ELF-1 (cell line): ENCODE data around the gene DEXI.
A peak's percentile ranks its signal among the peaks of the same experiment; 100 is the strongest.
"Not testable (repeated sequence)": the region's sequence is repeated elsewhere in the genome, so short reads cannot be mapped to it uniquely, and the experiment has no call there.

ENCODE experiments used
- DNase-seq: peaks from one replicate; pipeline ENCODE4 v3.0.0-alpha.2; 2016; ENCODE audit warnings: low read depth, low spot score

The DEXI gene

DNA sequence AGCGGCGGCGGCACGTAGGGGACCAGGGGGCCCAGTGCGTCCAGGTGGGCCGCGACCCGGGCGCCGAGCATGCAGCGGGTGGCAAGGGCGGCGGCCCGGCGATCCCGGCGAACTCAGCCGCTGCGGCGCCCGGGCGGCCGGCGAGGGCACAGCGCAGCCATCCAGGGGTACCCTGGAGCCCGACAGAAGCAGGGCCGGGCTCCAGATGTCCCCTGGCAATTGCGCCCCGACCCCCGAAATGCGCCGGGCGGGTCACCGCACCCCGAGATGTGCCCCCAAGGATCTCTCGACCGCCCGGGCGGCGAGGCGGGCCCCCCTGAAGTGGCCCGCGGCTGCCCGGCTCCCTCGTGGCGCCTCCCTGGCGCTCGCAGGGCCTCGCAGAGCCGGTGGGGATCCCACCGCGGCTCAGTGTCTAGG is 325 bp downstream of the DEXI start:
- DNase-seq = not testable (repeated sequence)

DNA sequence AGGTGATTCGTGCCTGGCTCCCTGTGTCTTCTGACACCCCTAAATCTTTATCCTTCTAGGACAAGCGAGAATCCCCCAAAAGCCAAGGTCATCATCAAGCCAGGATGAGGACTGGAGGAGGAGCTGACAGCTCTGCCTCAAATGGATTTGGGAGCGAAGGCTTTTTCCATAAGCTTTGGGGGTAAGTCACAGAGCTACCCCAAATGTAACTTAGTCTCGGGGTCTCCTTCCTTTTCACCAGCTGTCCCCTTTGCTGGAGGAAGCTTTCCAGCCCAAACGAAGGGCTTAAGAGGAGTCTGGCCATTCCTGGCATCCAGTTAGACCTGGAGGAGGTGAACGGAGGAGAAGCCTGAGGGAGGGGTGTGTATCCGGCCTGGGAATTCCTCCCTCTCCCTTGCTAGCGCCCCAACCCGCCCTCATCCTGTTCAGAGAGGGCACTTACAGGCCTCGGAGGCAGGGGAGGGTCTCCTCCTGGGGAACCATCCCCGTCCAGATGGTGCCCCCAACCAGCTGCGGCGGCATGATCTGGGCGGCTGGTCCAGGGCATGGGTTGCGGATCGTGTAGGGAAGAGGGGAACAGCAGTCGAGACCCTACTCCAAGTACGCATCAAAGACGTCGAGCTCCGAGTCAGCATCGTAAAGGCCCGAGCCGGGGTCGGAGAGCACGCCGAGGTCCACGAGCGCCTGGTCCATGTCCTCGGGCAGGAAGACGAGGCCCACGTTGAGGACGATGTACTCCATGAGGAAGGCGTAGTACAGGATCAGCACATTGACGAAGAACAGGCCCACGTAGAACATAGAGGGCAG is 938 bp downstream of the DEXI start:
- DNase-seq = peak; percentile 60

DNA sequence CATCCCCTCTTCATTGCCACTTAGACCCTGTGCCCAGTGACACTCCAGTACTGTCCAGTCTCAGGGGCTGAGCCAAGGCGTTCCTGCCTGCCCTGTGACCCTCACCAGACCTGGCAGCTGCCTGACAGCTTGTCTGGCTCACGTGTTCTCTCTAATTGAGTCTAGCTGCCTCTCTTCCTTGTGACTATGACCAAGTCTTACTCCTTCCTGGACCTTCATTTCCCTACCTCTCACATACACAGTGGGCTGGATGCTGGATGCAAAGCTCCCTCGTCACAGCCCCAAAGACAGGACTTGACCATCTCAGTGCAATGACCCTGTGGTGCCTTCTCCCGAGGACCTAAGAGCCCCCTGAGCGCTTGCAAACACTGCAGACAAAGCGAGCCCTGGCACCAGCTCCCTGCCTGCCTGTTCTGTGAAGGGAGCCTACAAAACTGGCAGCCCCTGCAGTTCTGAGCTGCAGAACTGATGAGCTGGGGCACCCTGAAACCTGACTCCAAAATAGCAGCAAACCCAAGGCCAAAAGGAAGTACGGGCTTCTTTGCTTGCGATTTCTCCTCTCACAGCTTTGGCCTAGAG is 1.7 kb downstream of the DEXI start:
- DNase-seq = no peak

DNA sequence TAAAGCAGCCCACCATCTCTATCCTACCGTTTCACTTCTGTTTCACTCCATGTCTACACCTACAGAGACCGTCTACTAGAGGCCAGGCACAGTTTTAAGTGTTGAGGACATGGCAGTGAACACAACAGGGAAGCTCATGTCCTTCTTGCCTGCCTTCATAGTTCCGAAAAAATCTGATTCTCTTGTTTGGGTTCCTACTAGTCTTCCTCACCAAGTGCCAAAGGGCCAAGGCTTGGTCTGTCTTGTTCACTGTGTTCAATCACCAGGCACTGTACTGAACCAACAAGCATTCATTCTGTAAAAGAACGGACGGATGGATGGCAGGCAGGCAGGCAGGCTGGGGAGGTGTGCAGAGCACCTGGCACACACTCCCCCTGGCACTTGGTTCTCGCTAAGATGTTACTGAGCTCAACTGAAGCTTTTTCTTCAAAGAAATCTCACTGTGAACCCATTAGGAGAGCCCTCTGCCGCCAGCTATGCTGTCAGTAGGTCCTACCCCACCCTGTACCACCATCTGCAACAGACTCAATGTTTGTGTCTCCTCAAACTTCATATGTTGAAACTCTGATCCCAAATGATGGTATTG is 2.5 kb downstream of the DEXI start:
- DNase-seq = no peak

DNA sequence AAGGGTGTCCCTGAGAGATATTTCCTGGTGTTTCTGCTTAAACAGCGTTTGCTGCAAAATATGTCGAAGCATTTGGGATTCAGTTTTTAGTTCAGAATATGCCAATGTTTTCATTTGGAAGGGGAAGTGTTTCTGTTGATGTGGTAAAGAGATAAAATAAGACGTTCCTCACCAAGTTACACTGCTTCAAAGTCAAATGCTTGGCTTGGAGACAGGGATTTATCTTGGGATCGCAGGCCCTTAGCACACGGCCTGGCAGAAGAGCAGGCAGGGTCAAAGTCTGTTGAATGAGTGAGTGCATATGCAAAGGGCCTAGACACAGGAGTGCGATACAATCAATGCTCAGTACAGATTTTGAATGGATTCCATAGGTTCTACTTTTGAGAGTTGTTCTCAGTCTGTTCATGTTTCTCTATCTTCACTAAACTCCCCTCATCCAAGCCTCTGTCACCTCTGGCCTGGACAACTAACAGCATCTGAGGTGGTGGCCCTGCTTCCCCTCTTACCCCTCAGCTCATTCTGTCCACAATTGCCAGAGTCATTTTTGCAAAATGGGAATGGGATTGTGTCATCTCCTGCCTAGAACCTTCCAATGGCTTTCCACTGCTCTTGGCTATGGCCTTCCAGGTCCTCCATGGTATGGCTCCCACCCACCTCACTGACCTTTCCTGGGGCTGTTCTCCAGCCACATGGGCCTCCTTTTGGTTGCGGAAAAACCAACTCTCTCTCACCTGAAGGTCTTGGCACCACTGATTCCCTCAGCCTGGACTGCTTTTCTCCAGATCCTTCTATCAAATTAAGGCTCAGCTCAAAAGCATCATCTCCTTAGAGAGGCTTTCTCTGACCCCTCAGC is 3.2 kb downstream of the DEXI start:
- no peak for DNase-seq

DNA sequence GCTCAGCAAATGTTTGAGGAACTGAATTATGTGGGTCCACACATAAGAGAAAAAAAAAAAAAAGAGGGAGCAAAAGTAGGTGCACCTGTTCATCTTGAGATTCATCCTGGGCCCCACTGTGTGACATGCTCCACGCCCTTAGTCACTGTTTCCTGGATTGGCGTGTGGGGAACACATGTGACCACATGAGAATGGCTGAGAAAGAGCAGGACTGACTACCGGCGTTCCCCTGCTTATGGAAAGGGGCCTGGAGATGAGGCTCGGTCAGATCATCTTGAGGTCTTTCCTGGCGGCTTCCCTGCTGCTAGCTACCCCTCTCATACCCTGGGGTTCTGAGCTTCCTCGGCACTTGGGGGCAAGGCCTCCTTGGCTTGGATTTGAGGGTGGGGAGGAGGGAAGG is 3.9 kb downstream of the DEXI start:
- DNase-seq = no peak

DNA sequence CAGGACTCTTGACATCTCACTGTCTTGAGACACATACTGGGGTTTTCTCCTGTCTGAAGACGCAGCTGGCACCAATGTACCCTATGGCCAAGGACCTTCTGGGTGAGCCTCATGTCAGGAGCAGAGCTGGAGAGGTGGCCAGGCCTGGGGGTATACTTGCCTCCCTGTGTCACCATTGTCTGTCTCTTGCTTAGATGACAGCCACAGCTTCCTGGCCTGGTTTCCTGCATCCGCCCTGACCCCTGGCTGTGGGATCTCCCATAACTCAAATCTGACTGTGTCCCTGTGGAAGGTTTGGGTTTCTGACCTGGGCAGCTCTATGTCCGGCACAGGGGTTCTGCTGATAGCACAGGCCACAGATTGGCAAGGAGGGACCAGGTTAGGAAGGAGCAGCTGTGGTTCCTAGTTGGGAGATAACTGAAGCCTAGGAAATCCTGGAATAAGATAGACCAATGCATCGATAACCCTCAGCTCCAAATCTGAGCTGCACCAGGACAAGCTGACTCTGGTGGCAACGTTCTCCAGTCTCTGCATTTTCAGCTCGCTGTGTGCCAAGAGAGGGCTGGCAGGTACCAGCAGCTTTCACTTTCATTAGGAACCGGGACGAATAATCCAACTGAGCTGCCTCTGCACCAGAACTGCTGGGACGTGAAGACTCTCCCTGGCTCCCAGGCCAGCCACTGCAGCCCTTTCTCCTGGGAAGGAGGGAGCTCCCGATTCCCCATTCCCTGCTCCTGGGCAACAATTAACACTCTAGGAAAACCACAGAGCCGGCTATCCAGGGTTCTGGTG is 5.0 kb downstream of the DEXI start:
- no peak for DNase-seq

DNA sequence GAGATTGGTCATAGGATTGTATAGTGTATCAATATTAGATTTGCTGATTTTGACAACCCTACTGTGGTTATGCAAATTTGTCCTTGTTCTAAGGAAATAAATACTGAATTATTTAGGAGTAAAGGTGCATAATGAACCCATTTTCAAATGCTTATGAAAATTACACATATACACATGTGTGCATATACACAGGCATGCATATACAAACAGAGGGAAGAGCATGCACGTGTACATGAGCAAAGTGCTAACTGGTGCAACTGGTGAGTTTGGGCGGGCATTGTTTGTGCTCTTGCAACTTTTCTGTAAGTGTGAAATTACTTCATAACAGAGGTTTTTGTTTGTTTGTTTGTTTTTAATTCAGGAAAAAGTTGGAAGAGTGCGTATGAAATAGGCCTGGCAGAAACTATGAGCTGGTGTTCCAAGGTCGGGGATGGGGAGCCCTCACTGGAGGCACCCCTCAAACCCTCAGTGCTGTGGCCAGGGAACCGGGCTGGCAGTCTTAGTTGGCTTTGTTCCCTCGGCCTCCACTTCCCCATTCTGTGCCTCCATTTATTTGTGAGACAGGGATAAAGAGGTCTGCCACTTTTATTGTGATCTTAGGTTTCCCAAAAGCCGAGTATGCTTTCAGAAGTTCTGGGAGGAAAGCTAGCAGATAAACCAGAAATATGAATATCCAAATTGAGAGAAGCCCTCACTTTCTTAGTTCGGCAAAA is 5.8 kb downstream of the DEXI start:
- DNase-seq = no peak

DNA sequence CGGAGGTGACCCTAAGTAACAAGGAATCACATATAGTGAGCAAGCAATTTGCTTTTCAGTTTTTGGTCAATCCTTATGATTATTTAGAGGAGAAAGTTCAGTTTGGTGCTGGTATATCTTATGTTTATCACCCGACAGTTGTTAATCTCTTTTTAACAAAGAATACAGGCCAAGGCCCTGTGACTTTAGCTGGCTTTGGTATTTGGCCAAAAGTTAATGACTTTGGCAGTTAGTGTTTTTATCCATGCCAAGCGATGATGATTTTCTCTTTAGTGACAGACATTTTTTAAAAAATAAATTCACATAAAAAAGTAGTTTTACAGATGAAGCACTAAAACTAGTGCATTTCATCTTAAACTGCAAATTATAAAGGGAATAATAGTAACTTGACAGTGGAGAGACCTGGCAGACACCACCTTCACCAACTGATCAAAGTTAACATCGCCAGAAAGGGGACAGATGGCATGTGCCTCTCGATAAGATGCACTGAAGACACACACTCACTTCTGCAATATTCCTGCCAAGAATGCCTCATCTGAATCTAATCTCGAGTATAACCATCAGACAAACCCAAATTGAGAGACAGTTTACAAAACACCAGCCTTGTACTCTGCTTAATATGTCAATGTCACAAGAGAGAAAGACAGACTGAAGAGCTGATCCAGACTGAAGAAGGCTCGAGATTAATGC is 6.9 kb downstream of the DEXI start:
- DNase-seq = no peak

DNA sequence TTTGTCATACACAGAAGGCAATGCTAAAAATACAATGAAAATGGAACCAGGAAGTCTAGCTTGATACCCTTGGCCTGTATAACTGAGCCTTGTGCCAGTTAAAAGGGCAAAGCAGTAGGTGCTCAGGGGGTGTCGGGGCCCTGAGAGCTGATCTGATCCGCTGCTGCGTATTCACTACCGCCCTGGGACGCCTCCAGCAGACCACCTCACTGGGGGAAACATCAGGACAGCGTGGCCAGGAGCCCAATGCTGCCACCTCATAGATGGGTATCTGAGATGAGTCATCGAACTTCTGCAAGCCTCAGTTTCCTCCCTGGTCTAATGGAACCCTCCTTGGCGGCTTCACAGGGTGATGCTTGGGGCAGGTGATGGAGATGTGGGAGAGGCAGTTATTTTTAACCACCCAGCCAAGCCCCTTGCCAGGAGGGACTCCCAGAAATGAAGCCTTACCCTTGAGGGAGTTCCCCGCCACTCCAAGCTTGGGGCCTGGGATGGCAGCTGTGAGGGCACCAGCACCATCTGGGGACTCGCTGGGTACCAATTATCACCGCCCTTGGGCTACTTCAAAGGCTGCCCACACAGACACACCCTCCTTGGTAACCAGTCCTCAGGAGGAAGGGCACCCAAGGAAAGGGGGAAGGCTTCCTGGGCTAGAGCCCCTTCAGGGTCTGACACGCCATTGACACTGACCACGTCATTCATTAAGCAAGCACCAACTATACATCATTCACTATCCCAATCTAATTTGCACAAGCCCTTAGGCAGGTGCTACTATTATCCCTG is 7.8 kb downstream of the DEXI start:
- DNase-seq = no peak

DNA sequence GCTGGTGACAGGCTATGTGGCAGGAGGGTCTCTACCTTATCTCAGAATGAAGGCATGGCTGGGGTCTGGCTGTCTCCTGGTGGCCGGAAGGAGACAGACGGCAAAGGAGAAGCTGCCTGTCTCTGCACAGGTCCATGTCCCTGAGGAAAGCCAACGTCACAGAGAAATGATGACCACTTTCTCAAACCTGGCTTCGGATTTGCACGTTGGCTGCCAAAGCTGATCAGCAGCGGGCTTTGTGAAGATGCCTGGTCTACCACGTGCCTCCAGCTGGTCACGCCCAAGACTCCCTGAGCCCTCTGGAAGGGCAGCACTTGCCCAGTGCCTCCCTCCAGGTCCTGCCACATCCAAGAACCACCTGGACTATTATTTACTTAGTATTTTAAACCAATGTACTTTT is 8.4 kb downstream of the DEXI start:
- no peak for DNase-seq

DNA sequence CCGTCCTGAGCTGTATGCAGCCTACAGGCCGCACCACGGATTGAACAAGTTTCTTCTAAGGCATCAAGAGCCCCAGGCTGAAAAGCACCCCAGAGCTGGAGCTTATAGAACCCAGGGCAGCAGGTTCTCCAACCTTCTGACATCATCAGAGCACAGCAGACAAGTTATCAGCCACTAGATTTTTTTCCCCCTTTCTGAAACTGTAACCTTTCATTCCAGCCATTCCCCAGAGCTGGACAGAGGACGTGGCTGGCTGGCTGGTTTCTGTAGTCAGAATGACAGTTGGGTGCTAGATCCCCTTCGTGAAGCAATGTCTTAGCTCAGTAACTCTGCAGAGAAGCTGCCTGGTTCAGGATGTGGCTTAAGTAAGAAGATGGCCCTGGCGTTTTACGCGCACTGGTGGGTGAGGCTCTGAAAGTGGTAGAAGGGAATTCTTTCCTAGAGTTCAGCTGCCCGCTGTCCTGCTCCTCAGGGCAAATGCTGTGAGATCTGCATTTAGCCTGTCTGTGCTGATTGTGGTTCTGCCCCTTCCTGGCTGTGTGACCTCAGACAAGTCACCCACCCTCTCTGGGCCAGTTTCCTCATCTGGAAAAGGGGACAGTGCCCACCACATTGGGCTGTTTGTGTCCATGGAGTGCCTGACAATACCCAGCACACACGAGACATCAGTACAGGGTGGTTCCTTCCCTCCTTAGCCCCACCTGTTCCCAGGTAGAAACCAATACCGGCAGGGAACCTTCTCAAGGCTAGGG is 9.1 kb downstream of the DEXI start:
- peak; percentile 29 for DNase-seq

DNA sequence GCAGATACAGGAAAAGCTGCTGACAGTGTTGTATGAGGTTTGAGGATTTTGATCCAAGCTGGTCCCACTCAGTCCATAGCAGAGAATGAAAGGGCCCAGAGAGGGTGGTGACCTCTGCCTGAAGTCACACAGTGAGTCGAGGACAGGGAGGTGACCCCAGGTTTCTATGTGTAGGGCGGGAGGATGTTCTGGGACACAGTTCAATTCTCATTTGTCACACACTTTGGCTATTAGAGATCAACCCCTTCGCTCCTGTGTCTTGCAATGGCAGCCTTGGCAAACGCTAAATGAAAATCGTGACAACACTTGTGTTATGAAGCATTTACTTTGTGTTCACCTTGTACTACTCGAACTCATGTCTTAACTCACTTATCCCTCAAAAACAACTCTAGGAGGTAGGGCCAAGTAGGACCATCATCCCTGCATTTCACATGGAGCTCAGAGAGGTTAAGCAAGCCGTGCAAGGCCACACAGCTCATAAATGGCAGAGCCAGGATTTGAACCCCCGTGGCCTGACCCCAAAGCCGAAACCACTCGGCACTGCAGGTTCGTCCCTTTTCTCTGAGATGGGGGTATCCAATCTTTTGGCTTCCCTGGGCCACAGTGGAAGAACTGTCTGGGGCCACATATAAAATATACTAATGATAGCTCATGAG is 10.2 kb downstream of the DEXI start:
- no peak for DNase-seq

DNA sequence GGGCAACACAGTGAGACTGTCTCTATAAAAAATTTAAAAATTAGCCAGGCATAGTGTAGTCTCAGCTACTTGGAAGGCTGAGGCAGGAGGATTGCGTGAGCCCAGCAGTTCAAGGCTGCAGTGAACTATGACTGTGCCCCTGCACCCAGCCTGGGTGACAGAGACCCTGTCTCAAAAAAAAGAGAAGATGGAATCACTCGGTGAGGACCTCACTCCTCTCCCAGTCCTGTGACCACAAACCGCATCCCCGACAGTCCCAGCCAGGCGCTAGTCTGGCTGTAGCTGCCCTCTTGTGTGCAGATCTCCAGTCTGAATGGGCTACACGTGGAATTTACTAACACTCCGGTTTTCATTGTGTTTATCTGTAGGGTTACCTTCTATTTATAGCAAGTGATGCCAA is 11.1 kb downstream of the DEXI start:
- no peak for DNase-seq

DNA sequence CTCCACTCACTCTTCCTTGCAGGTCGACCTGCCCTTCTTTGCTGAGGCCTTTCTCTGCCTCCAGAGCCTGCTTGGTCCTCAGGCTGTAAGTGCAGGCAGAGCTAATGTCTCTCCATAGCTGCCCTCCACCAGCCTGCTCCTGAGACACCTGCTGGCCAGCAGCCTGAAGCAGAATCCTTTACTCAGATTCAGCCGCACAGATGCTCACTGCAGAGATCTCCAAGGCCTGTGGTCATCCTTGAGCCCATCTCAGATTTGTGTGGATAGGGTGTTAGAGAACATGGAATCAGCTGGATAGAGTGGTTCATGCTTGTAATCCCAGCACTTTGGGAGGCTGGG is 11.5 kb downstream of the DEXI start:
- no peak for DNase-seq

DNA sequence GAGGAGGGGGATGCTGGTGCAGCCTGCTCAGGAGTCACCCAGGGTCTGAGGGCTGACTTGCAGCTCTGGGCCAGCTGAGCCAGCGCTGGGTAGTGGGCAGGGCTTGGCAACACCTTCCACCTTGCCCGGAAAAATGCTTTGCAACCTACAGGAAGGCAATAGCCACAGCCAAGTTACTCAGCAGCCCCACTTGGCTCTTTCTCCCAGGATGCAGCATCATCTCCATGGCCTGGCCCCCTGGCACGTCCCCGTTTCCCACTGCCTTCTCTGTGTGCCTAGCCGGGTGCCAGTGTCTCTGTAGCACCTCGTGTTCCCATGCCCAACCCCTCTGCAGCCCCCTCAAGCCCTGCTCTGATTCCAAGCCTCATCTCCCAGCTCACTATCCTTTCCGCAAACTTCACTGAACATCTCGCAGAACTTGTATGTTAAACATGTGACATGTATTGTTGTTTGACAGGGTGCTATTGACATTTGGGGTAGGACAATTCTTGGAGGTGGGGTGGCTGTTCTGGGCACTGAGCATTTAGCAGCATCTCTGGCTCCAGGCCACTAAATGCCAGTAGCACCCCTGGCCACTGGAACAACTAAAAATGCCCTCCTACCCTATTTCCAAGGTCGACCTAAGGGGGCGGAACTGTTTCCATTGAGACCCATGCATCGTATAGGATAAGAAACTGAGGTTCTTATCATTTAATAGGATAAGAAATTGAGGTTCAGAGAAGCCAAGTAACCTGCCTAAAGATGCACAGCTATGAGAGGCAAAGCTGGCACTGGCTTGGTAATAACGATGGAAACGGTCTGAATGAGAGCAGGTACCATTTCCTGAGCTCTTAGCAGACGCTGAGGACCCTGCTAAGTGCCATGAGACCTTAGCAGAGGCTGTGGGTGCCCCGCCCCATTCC is 12.2 kb downstream of the DEXI start:
- no peak for DNase-seq

DNA sequence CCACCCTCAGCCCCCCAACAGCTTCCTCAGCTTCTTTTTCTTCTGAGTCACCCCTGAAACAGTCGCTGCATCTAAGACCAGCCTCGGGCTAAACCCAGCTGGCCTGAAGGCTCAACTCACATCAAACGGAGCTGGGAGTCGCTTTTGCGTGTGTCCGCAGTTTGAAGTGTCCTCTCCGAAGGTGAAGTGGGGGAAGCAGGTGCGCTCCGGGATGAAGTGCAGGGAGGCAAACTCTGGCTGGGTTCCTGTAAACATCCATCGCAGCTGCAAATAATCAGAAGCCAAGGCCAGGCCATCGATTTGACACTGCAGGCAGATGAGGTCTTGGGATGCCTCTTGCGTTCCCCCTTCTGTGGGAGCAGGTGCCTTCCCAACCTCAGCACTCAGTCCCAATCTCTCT is 13.2 kb downstream of the DEXI start:
- DNase-seq = not testable (repeated sequence)
